GM21619 (cell line): ENCODE results near the gene TMEM260.
"Not testable (repeated sequence)": the region's sequence is repeated elsewhere in the genome, so short reads cannot be mapped to it uniquely, and the experiment has no call there.

ENCODE experiments used
- ATAC-seq: cut with Tn5 transposase; IDR thresholded peaks from one replicate; pipeline ENCODE4 v1.9.1; 2021; ENCODE audit not compliant: unreplicated experiment

TMEM260 gene

DNA sequence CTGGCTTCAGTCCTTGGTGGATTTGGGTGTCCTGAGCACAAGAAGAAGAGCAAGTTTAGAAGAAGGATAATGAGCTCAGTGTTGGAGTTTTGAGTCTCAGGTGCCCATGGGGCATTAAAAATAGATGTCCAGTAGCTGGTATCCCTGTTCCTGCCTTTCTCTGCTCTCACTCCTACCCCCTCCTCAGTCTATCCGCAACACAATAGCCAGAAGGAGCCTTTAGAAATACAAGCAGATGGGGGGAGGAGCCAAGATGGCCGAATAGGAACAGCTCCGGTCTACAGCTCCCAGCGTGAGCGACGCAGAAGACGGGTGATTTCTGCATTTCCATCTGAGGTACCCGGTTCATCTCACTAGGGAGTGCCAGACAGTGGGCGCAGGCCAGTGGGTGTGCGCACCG lies 87.7 kb downstream of the TMEM260 start:
- not testable (repeated sequence) for ATAC-seq

DNA sequence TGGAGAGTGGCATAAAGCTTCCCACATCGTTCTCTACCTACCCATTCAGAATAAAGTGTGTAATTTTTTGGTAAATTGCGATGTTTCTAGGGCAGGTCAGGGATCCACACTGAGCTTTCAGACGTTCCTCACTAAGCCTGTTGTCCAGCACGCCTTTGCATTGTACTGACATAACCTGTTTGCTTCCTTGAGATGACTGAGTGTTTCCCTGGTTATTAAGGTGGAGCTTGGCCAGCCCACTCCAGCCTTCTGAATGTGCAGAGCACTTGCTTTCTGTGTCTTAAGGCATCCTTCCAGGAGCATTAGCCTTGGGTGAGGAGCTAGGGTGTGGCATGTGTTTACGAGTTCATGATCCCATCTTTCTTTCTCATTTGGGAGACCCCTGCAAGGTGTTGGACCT lies 96.4 kb downstream of the TMEM260 start:
- no peak for ATAC-seq

DNA sequence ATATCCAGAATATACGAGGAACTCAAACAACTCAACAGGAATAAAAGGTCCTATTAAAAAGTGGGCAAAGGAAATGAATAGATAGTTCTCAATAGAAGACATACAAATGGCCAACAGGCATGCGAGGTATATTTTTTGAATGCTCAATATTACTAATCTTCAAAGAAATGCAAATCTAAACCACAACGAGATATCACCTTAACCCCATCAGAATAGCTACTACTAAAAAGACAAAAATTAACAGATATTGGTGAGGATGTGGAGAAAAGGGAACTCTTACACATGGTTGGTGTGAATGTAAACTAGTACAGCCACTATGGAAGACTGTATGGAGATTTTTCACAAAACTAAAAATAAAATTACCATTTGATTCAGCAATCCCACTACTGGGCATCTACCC lies 99.2 kb downstream of the TMEM260 start:
- ATAC-seq = no peak

GRCh38 chr14:56686416-56686815 lies 106.8 kb downstream of the TMEM260 start:
- ATAC-seq = no peak

DNA sequence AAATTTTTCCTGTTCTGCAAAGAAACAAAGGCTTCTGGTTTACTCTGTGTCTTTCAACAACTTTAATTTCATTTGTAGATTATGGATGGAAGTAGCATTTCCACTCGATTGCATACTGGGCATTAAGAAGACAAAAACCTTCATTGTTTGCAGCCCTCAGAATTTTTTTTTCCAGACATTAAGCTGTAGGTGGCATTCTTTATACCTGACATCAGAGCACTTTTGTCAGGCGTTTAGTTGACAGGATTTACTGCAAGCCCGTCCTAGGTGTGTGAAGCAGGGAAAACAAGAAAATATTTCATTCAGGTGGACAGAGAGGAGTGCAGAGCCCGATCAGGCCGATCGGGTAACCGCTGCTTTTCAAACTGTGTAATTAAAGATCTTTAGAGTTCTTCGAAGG lies 107.5 kb downstream of the TMEM260 start:
- no peak for ATAC-seq

- no peak for ATAC-seq
Measured at GRCh38 chr14:56694609-56695008, 115.0 kb downstream of the TMEM260 start.

DNA sequence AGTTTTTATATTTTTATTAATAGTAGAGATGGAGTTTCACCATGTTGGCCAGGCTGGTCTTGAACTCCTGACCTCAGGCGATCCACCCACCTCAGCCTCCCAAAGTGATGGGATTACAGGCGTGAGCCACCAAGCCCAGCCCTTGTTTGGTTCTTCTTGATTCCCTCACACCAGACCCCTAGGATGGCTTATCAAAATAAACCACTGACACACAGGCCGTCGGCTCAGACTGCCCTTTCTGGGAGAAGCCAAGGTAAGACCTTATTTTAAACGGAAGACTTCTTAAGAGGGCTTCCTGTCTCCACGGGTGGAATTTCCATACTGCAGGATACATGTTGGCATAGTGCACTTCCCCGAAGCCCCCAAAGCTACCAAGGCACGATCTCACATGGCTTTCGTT lies 115.6 kb downstream of the TMEM260 start:
- ATAC-seq = not testable (repeated sequence)
